Body of pancreas (tissue), 4 donors: Measurements from ENCODE around the gene COL23A1. TPM values are rescaled to one million over a fixed set of nuclear protein-coding genes. Genes with fewer than 3 reads are reported as not detected.

Experiments used
- ATAC-seq: fragments of 150-250 bp; one replicate; pipeline ENCODE4 v1.9.1; 2016
- DNase-seq, 4 donors: peaks; one replicate each; pipeline ENCODE4 v3.0.0-alpha.2; 2019
- H3K27ac ChIP-seq, 4 donors: fragments of 200-600 bp; sonication (generic); 1 replicate in 3 of 4; 2 replicates in 1 of 4; pipeline versions ENCODE4 v1.5.1 to v1.6.1; 2016 to 2019; ENCODE audit warnings: mild to moderate bottlenecking in 1 of 4, mixed read lengths in 1 of 4, moderate library complexity in 1 of 4
- H3K27me3 ChIP-seq, 2 donors: fragments of 200-600 bp; sonication (generic); one replicate each; pipeline ENCODE4 v1.6.0; 2016; ENCODE audit warnings: mild to moderate bottlenecking in 1 of 2
- H3K36me3 ChIP-seq, 2 donors: fragments of 200-600 bp; sonication (generic); replicated peaks in 1 of 2; 2 replicates each; pipeline ENCODE4 v1.5.1; 2016; ENCODE audit warnings: low read depth in 2 of 2; ENCODE audit not compliant: insufficient read depth in 1 of 2
- H3K4me1 ChIP-seq: fragments of 200-600 bp; sonication (generic); one replicate; pipeline ENCODE4 v1.6.0; 2016
- H3K4me3 ChIP-seq, 2 donors: fragments of 200-600 bp; sonication (generic); 1 replicate in 1 of 2; 2 replicates in 1 of 2; pipeline ENCODE4 v1.5.1; 2016 to 2019
- H3K9me3 ChIP-seq, 3 donors: fragments of 200-600 bp; sonication (generic); 1 replicate in 2 of 3; 2 replicates in 1 of 3; pipeline ENCODE4 v1.5.1; 2016
- CTCF ChIP-seq, 7 experiments: fragments of 450-650 bp in 4 of 7; fragments of 200-600 bp in 3 of 7; sonication (generic) in 3 of 7; IDR thresholded peaks; one replicate each; pipeline ENCODE4 v1.5.1; 2016 to 2019; ENCODE audit warnings: antibody characterized with exemption in 7 of 7
- POLR2A ChIP-seq, 3 donors: fragments of 450-650 bp; IDR thresholded peaks; one replicate each; pipeline ENCODE4 v1.6.1; 2016; ENCODE audit warnings: antibody characterized with exemption in 3 of 3, mild to moderate bottlenecking in 2 of 3
- WGBS, 2 donors: methylation state at CpG; one replicate each; pipeline ENCODE4 v1.1.5; 2017; 5-methylcytosine and 5-hydroxymethylcytosine counted together
- intact Hi-C: fragments of 100-400 bp; cut with DNase I; formaldehyde crosslinking; loops from one replicate; pipeline ENCODE4 v1.15.1; 2023
- total RNA-seq, 2 donors: library from RNA; depleted of rRNA; stranded (reverse); fragments of >200 nt; gene quantifications; one replicate each; pipeline ENCODE4 v1.1.0, GENCODE V29; 2016

Gene COL23A1
- total RNA-seq, 2 donors from 2014 or later: not detected

- H3K9me3 ChIP-seq: no peaks in the 10 kb centered on the region
- peaks cover 0 to 4% of the 10 kb centered on the region in 2 donors for H3K27me3 ChIP-seq
- DNase-seq (peak in 1 of 4 donors; percentile 41), ATAC-seq (no peak)
- 52 to 76% methylated on average over 6 to 8 of the region's 8 CpGs for WGBS, 2 donors
- H3K36me3 ChIP-seq: no peaks in the 10 kb centered on the region
- H3K27ac ChIP-seq: no peak overlapping the region
- intact Hi-C loops: no loop called here
- H3K4me3 ChIP-seq: no peak overlapping the region
- no peaks in the 10 kb centered on the region for H3K4me1 ChIP-seq
- no peak for TF ChIP-seq CTCF (IDR thresholded peaks at IDR 0.05)
- TF ChIP-seq POLR2A (IDR thresholded peaks at IDR 0.05): no peak
Observed at GRCh38 chr5:178388386-178389025, 201.7 kb downstream of the COL23A1 start.

- no peaks in the 10 kb centered on the region for H3K4me1 ChIP-seq
- intact Hi-C loops: no loop called here
- H3K27me3 ChIP-seq: peaks cover 0 to 4% of the 10 kb centered on the region in 2 donors
- no peak overlapping the region for H3K4me3 ChIP-seq
- TF ChIP-seq POLR2A (IDR thresholded peaks at IDR 0.05): no peak
- no peak for TF ChIP-seq CTCF (IDR thresholded peaks at IDR 0.05)
- WGBS, 2 donors: 67 to 70% methylated on average over 7 of the region's 7 CpGs
- ATAC-seq (no peak), DNase-seq (no peak)
- H3K9me3 ChIP-seq: no peaks in the 10 kb centered on the region
- H3K27ac ChIP-seq: no peak overlapping the region
- H3K36me3 ChIP-seq: no peaks in the 10 kb centered on the region
Observed at GRCh38 chr5:178387856-178388190, 202.4 kb downstream of the COL23A1 start.

GRCh38 chr5:178387061-178387855 lies 202.9 kb downstream of the COL23A1 start:
- no peak for ATAC-seq
- no peaks in the 10 kb centered on the region for H3K4me1 ChIP-seq
- intact Hi-C loops: no loop called here
- TF ChIP-seq POLR2A (IDR thresholded peaks at IDR 0.05) (no peak), CTCF (IDR thresholded peaks at IDR 0.05) (no peak)
- no peak overlapping the region for H3K27ac ChIP-seq
- no peak overlapping the region for H3K4me3 ChIP-seq
- 35 to 40% methylated on average over 19 to 20 of the region's 20 CpGs for WGBS, 2 donors
- no peaks in the 10 kb centered on the region for H3K36me3 ChIP-seq
- no peaks in the 10 kb centered on the region for H3K9me3 ChIP-seq
- H3K27me3 ChIP-seq: peaks cover 0 to 4% of the 10 kb centered on the region in 2 donors
- no peak for DNase-seq

- no peak for TF ChIP-seq CTCF (IDR thresholded peaks at IDR 0.05)
- no peak for TF ChIP-seq POLR2A (IDR thresholded peaks at IDR 0.05)
- Histone ChIP-seq H3K9me3 (no peaks in the 10 kb centered on the region), H3K4me1 (no peaks in the 10 kb centered on the region), H3K4me3 (no peak overlapping the region), H3K27ac (no peak overlapping the region), H3K36me3 (no peaks in the 10 kb centered on the region), H3K27me3 (peaks cover 0 to 4% of the 10 kb centered on the region in 2 donors)
- no peak for ATAC-seq
- intact Hi-C loops: no loop called here
- DNase-seq: no peak
- WGBS, 2 donors: 47 to 58% methylated on average over 15 to 20 of the region's 20 CpGs
Observed at GRCh38 chr5:178386336-178386931, 203.8 kb downstream of the COL23A1 start.
